Measurements from ENCODE around the gene EPHA1. TPM values are rescaled to one million over a fixed set of nuclear protein-coding genes. Genes with fewer than 3 reads are reported as not detected.

Gene EPHA1
- total and polyA plus RNA-seq, 2 of the 4 experiments (the other 2 are of a cell fraction), result 0.10 TPM; not detected in 1

- ChIA-PET POLR2A (ENCODE audit: unreplicated experiment) (no interaction called here), CTCF (no interaction called here)
- Histone ChIP-seq H3K23ac (ENCODE audit: low read depth, low read length) (no peak overlapping the region), H2BK20ac (ENCODE audit: low read depth, low read length) (no peak overlapping the region), H3K9me1 (ENCODE audit: insufficient read depth, low read length) (no peaks in the 10 kb centered on the region), H3K56ac (ENCODE audit: extremely low read depth, insufficient read depth, low read length) (no peak overlapping the region), H3K14ac (replicated peaks; ENCODE audit: low read depth, low read length) (no peak overlapping the region), H3K4me3 (ENCODE audit: insufficient read depth, low read depth, low read length) (no peak overlapping the region), H3K4me1 (ENCODE audit: control insufficient read depth, insufficient read depth, low read length) (no peaks in the 10 kb centered on the region), H2BK5ac (ENCODE audit: low read depth, low read length, poor library complexity, severe bottlenecking) (no peak overlapping the region), H2AK9ac (replicated peaks; ENCODE audit: low read depth, low read length, poor library complexity) (no peak overlapping the region), H2AFZ (replicated peaks; ENCODE audit: low read length, poor library complexity) (no peak overlapping the region), H2BK15ac (ENCODE audit: low read depth, low read length) (no peak overlapping the region), H2BK120ac (ENCODE audit: low read depth, low read length) (no peak overlapping the region), H3K4me2 (ENCODE audit: low read depth, low read length) (no peak overlapping the region), H4K8ac (ENCODE audit: low read depth in 2 of 2, low read length in 2 of 2) (no peak overlapping the region), H3K79me1 (ENCODE audit: low read depth in 1 of 2, low read length in 2 of 2) (no peaks in the 10 kb centered on the region), H3K9me3 (ENCODE audit: control insufficient read depth, insufficient read depth, low read length) (no peaks in the 10 kb centered on the region), H3K27me3 (ENCODE audit: control insufficient read depth, insufficient read depth, low read length) (peaks cover 12% of the 10 kb centered on the region), H2AK5ac (ENCODE audit: low read depth, low read length) (no peak overlapping the region), H3K18ac (ENCODE audit: low read depth, low read length) (no peak overlapping the region), H3K4ac (ENCODE audit: low read depth, low read length) (no peak overlapping the region), H3K9ac (ENCODE audit: low read depth, low read length) (no peak overlapping the region), H4K91ac (ENCODE audit: insufficient read depth, low read depth, low read length) (no peak overlapping the region), H4K20me1 (ENCODE audit: insufficient read depth, low read length) (no peaks in the 10 kb centered on the region), H3K36me3 (ENCODE audit: control insufficient read depth, insufficient read depth, low read length) (no peaks in the 10 kb centered on the region), H4K5ac (ENCODE audit: low read depth, low read length) (no peak overlapping the region), H3K27ac (ENCODE audit: insufficient read depth, low read length) (no peak overlapping the region)
- intact Hi-C loops (cut with micrococcal nuclease) (no loop called here), dilution Hi-C loops (cut with HindIII; ENCODE audit: low sequenced_read_pairs, unreplicated experiment) (no loop called here), in situ Hi-C loops (cut with MboI; ENCODE audit: low sequenced_read_pairs) (loop anchor here (25.0 kb wide), 1 partner anchor 432 kb away; no protein-coding TSS in a partner anchor)
- TF ChIP-seq NFE2L2 (IDR thresholded peaks at IDR 0.05; ENCODE audit: low read depth, low read length), result no peak
- TF ChIP-seq USF2 (IDR thresholded peaks at IDR 0.05; ENCODE audit: low read depth, low read length), result no peak
- no peak for TF ChIP-seq MAFK (IDR thresholded peaks at IDR 0.05; ENCODE audit: low read depth, low read length)
- TF ChIP-seq POLR2A (IDR thresholded peaks at IDR 0.05; ENCODE audit: low read depth, low read length), result no peak
- TF ChIP-seq RFX5 (IDR thresholded peaks at IDR 0.05; ENCODE audit: low read depth, low read length), result no peak
- no peak for TF ChIP-seq MAZ (IDR thresholded peaks at IDR 0.05; ENCODE audit: borderline replicate concordance, low read depth, low read length)
- WGBS, 2 experiments (ENCODE audit: extremely low coverage in 2 of 2, insufficient read length in 1 of 2), result no CpG with 5 or more reads among the region's 6 CpGs
- BruUV-seq (replicated peaks), result no TSS peak
- DNase-seq (no peak), ATAC-seq (ENCODE audit: low read depth) (no peak)
Measured at GRCh38 chr7:143444063-143444782, 35.6 kb upstream of the EPHA1 start.

All from IMR-90 (cell line).